Measurements from ENCODE around the gene PPP2R5C. TPM values are rescaled to one million over a fixed set of nuclear protein-coding genes. Genes with fewer than 3 reads are reported as not detected.

Gene PPP2R5C
- total and polyA plus RNA-seq, 9 of the 15 experiments (the other 6 are each of a cell fraction or from before 2014, with no cell fraction given): 284 to 617 (median 395) TPM

- Histone ChIP-seq H3K9me3 (replicated peaks; ENCODE audit: control insufficient read depth, insufficient read depth, low read depth, low read length) (no peaks in the 10 kb centered on the region), H3K9me1 (ENCODE audit: control insufficient read depth, insufficient read depth, low read length) (no peaks in the 10 kb centered on the region), H3K27me3 (ENCODE audit: control insufficient read depth in 2 of 2, insufficient read depth in 2 of 2, low read length in 2 of 2) (no peaks in the 10 kb centered on the region), H4K20me1 (replicated peaks; ENCODE audit: control insufficient read depth, insufficient read depth, low read length) (no peaks in the 10 kb centered on the region; the same call in 1 of the 2 replicates), H3K4me3 (no peak overlapping the region), H3K4me1 (replicated peaks in 1 of 2; ENCODE audit: control insufficient read depth in 2 of 2, insufficient read depth in 2 of 2, low read length in 2 of 2) (peaks cover 0 to 16% of the 10 kb centered on the region in 2 experiments; a peak in 3 of 5 replicates), H3K27ac (ENCODE audit: extremely low read depth, low read depth, low read length) (peak overlapping the region; percentile 41; the same call in 1 of the 3 replicates), H3K9ac (ENCODE audit: insufficient read depth in 1 of 2, low read depth in 2 of 2, low read length in 2 of 2) (peak overlapping the region in 1 of 2 experiments; percentile 60; a peak in 1 of 4 replicates), H2AFZ (ENCODE audit: low read depth, low read length) (no peak overlapping the region), H3K36me3 (ENCODE audit: control insufficient read depth, insufficient read depth, low read length) (peaks cover 85% of the 10 kb centered on the region), H3K79me2 (ENCODE audit: control insufficient read depth, insufficient read depth, low read length) (peaks cover 92% of the 10 kb centered on the region), H3K4me2 (ENCODE audit: insufficient read depth, low read length) (no peak overlapping the region; the same call in 1 of the 2 replicates)
- ATAC-seq: no peak
- intact Hi-C loops (cut with micrococcal nuclease) (no loop called here), in situ Hi-C loops (cut with MboI) (no loop called here)
- BruUV-seq (replicated peaks): no TSS peak
- ChIA-PET CTCF (ENCODE audit: low intra/inter-chr PET ratio) (no interaction called here), POLR2A (interaction anchor here (0.7 to 1.6 kb wide), 5 partner anchors 12 to 161 kb away, joined by 3 to 5 read pairs (median 4); no protein-coding TSS in a partner anchor)
- FAIRE-seq: no peak
- 71% methylated on average over 3 of the region's 3 CpGs for WGBS (ENCODE audit: insufficient coverage, low coverage, missing lambda C conversion rate)
- TF ChIP-seq MTA2 (IDR thresholded peaks at IDR 0.05; ENCODE audit: low read depth) (no peak), KAT8 (IDR thresholded peaks at IDR 0.05; ENCODE audit: low read depth) (no peak), PREB (CRISPR knock-in tag; IDR thresholded peaks at IDR 0.05) (no peak), KLF13 (tag; IDR thresholded peaks at IDR 0.05; ENCODE audit: borderline replicate concordance, low read depth) (no peak), ZNF561 (CRISPR knock-in tag; conservative IDR thresholded peaks at IDR 0.05) (no peak), RBM17 (IDR thresholded peaks at IDR 0.05; ENCODE audit: borderline replicate concordance, low read depth, low read length) (no peak), RUNX1 (IDR thresholded peaks at IDR 0.05; ENCODE audit: low read depth) (no peak), SAFB2 (IDR thresholded peaks at IDR 0.05; ENCODE audit: borderline replicate concordance, low read depth, low read length, severe bottlenecking) (no peak), MEF2A (IDR thresholded peaks at IDR 0.05; ENCODE audit: control insufficient read depth, low read depth, low read length) (no peak), LARP7 (IDR thresholded peaks at IDR 0.05) (no peak), ZNF347 (CRISPR knock-in tag; IDR thresholded peaks at IDR 0.05; ENCODE audit: low read depth) (no peak), CSDE1 (IDR thresholded peaks at IDR 0.05) (no peak), POLR2G (IDR thresholded peaks at IDR 0.05; ENCODE audit: low read depth, low read length) (no peak), SLC30A9 (CRISPR knock-in tag; IDR thresholded peaks at IDR 0.05) (no peak), YY1 (IDR thresholded peaks at IDR 0.05; ENCODE audit: borderline replicate concordance in 1 of 3, control insufficient read depth in 1 of 3, extremely low read depth in 1 of 3, insufficient read depth in 3 of 3, insufficient read length in 1 of 3, insufficient replicate concordance in 2 of 3, low read depth in 1 of 3, low read length in 2 of 3) (no peak)
- DNase-seq (ENCODE audit: extremely low read depth in 1 of 4, low spot score in 3 of 4): no peak
These were observed 62.8 kb downstream of the PPP2R5C start for GRCh38 chr14:101824339-101824727.
